Thyroid gland (tissue), 4 donors: ENCODE measurements around the gene EXOSC5.

Experiments
- POLR2A ChIP-seq, 2 donors: fragments of 450-650 bp; IDR thresholded peaks; one replicate each; pipeline ENCODE4 v1.6.1; 2017; ENCODE audit warnings: antibody characterized with exemption in 2 of 2, mild to moderate bottlenecking in 2 of 2, moderate library complexity in 1 of 2
- TF ChIP-seq, protein P1 (sequence below), 6 experiments: fragments of 200-600 bp in 3 of 6; fragments of 450-650 bp in 3 of 6; sonication (generic) in 3 of 6; IDR thresholded peaks; one replicate each; pipeline ENCODE4 v1.5.1; 2016 to 2019; ENCODE audit warnings: antibody characterized with exemption in 6 of 6, mild to moderate bottlenecking in 2 of 6, inconsistent platforms in 1 of 6, moderate library complexity in 1 of 6

DNA sequence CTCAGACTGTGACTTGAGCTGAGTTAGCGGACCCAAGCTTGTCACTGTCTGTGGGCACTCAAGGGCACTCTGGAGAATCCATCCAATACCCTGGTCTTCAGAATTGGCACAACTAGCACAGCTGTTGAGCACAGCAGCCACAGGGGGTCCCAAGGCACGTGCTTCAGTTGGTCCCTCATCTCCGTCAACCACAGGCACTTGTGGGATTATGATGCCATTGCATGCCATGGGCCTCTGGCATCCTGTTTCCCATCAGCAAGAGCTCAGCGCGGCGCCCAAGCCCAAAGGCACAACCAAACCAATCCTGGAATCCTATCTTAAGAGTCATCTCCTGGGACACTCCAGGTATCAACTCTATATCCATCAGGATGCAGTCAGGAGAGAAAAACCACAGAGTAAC, 33.8 kb upstream of the EXOSC5 start:
- TF ChIP-seq, protein P1, sequence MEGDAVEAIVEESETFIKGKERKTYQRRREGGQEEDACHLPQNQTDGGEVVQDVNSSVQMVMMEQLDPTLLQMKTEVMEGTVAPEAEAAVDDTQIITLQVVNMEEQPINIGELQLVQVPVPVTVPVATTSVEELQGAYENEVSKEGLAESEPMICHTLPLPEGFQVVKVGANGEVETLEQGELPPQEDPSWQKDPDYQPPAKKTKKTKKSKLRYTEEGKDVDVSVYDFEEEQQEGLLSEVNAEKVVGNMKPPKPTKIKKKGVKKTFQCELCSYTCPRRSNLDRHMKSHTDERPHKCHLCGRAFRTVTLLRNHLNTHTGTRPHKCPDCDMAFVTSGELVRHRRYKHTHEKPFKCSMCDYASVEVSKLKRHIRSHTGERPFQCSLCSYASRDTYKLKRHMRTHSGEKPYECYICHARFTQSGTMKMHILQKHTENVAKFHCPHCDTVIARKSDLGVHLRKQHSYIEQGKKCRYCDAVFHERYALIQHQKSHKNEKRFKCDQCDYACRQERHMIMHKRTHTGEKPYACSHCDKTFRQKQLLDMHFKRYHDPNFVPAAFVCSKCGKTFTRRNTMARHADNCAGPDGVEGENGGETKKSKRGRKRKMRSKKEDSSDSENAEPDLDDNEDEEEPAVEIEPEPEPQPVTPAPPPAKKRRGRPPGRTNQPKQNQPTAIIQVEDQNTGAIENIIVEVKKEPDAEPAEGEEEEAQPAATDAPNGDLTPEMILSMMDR (IDR thresholded peaks at IDR 0.05): no peak
- TF ChIP-seq POLR2A (IDR thresholded peaks at IDR 0.05): no peak
